Smooth muscle cell of the brain vasculature (primary cell): ENCODE data around the gene ACSBG1.

Source experiments
- DNase-seq: peaks from one replicate; pipeline ENCODE4 v3.0.0-alpha.2; 2012; ENCODE audit warnings: low read depth, low spot score

ACSBG1 gene

DNA sequence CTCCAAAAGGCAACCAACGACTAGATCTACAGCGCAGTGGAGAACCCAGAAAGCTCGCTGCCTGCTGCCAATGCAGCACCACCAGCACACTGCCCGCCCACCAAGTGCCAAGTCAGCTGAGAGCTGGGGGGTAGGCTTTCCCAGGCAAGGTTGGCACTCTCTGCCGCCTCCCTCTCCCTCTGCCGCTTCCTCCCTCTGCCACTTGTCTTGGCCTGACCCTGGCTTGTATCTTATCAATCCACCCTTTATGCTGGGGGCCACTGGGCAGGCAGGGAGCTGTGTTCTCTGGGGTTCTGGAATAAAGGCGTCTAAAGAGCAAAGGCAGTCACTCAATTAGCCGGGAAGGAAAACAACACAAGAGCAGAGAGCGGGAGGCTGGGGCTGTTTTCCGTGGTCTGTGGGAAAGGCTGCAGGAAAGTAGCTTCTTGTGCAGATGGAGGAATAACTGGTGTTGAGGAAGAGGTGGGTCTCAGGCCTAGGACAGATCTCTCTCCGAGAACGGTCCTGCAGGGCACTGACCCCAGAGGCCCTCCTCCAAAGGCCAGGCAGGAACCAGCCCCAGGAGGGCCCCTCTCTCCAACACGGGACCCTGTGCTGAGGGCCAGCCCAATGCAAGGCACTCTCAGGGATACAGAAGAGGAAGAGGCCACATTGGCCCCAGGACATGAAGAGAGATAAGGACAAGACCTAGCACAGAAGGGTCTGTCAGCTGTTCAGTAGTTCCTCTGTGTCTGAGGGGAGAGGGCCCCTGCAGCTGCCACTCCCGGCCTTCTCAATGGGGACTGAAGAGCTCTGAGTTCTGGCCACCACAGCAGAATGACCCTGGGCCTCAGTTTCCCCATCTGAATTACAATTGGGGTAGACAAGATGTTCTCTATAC, 30.8 kb downstream of the ACSBG1 start:
- no peak for DNase-seq

DNA sequence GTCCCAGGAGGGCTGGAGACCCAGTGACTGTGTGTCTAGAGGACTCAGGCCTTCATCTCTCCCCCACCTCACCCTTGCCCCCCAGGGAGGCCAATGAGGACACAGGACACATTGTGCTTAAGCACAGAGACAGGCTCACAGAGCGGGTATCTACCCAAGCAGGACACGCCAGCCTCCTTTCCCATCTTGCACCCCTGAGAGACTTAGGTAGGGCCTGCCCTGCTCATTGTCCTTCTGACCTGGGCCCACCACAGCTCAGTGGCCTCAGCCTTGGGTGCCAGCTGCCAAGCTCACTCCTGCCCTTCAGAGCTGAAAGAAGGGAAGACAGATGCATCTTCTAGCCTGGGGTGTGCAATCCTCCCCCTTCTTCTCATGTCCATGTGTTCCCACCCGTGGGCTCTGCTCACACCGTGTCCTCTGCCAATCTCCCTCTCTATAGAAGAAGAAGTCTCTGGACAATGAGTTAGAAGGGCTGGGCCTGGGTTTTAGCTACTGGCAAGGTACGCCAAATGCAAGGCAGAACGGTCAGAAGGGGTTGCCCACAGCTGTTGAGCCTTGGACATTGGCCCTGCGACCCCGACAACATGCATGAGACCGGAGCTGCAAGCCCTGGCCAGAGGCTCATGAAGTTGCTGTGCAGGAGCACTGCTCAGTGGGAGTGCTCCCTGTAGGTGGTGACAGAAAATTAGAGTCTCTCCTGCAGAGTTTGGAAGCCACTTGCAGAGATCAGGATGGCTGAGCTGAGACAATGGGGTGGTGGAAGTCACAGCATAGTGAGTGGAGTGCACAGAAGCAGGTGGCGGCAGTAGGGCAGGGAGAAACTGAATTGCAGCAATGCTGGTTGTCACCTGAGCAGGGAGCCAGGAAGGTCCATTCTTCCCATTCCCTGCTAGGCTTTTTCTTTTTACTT, 32.8 kb downstream of the ACSBG1 start:
- no peak for DNase-seq

DNA sequence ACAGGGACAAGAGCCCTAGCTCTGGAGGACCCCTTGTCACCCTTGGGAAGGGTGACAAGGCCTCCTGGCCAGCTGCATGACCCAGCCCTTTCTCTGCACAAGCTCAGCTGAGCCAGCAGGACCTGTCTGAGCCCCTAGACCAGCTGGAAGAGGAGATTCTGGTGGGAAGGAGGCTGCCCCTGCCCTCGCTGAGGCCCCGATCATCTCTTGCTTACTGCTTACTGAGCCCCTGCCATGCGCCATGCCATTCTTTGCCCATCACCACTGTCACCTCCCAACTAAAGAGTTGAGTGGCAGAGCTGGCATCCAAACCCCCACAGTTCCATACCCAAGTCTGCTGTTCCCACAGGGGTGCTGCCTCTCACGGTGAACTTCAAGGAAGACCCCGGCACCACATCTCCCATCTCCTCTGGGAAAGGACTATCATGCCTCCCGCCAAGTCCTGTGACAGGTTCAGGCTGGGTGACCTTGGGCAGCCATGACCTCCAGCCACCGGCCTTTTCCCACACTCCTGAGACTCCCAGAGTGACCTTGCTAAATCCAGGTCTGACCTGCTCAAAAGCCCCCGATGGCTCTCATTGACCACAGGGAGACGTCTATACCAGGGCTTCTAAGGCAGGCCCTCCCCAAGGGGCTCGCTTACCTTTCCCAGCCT, 34.0 kb downstream of the ACSBG1 start:
- no peak for DNase-seq

DNA sequence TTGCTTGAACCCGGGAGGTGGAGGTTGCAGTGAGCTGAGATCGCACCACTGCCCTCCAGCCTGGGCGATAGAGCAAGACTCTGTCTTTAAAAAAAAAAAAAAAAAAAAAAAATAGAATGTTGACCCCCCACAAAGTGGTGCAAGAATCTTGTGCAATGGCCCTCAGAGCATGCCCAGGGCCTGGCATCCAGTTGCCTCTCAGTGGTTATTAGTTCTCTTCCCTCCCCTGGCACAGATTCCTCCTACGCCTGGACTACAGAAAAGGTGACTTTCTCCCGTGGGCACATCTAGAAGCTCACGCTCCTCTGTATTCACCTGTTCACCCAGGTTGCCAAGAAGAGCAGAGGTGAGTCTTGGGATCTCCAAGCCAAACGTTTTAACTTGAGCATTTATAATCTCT, 36.7 kb downstream of the ACSBG1 start:
- no peak for DNase-seq

DNA sequence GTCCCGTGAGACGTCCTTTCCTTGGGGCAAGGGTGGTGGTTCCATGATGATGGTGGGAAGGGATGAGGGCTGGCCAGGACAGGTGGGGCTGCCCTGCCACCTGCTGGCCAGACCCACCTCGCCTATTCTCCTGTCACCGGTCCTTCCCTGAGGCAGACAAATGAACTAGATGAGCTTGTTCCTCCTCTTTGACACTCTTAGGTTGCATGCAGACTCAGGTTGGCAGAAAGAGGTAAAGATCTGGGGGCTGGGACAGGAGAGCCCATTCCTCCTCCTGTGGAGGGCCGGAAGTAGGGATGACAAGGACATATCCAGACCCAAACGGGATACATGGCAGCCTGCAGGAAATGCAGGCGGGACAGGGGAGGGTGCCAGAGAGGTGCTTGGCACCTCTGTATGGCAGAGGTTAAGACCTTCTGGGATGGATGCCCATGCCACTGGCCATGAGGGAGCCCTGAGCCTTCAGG, 38.6 kb downstream of the ACSBG1 start:
- DNase-seq = no peak

DNA sequence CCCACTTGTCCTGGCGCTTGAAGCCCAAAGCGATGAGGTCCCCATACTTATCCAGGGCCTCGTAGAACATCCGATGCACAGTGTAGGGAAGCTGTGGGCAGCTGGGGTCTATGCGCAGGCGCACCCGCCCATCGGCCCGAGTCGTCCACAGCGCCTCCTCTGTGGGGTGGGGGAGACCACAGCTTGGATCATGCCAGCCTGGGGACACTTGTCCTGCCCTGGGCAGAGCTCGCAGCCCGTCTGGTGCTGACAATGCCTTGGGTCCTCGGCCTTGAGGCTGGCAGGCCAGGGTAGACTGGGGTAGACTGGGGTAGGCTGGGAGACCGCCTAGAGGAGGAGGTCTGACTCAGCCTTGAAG, 39.8 kb downstream of the ACSBG1 start:
- no peak for DNase-seq

DNA sequence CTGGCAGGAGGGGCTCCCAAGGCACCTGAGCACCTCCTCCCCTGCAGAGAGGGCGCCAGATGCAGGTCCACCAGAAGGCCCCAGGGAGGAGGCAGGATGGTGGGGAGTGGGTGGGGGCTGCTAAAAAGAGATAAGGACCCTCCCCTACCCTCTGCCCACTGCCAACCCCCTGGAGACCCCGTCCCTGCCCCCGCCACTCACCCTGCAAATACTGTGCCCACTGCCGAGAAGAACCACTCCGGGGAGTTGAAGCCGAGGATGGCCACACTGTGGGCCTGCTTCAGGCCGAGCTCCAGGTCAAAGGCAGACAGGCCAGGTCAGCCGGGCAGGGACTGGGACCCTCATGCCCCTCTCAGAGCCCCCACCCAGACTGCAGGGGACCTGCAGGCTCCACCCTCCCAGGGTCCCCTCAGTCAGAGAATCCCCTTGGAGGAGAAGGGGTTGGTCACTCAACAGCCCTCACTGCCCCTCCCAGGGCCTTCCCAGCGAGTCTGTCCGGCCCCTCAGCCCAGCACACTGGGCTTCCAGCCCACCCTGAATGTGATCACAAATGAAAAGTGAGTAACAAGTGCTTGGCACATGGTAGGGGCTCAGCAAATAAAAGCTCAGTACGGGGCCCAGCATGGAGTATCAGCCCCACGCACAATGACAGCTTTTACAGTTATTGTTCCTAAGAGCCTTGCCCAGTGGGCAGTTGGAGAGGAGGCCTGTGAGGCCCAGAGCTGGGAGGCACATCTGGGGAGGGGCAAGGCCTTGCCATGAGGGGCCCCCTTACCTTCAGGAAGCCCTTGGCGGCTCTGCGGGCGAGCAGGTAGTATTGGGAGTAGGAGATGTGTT, 40.4 kb downstream of the ACSBG1 start:
- no peak for DNase-seq

DNA sequence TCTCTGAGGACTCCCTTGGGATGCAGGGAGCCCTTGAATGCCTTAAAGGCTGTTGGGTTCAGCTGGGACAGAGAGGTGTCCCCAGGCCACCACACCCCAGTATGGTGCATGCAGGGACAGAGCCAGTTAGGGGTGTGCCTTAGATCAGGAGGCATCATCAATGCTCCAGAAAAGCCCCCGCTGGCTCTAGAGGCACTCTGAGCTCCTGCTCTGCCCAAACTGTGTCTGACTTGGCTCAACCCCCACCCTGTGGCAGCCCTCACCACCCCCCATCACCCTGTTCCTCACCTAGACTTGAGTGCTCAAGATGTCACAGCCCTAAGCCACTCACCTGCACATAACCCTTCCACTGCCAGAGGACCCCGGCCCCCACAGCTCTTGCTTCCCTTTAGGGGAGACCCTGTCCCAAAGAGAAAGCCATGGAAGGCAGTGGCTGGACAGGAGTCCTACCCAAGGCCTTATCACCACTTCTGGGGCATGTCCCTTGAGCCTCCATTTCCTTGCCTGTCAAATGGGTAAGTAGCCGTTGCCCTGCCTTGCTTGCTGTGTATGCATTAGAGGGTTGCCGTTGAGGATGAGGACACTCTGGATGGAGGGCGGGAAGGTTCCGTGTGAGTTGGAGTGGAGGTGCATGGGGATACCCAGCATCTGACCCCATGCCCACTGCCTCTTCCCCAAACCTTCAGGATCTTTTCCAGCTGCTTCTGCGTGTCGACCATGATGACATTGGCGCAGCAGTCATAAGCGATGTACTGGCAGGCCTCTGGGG, 41.4 kb downstream of the ACSBG1 start:
- DNase-seq = no peak

DNA sequence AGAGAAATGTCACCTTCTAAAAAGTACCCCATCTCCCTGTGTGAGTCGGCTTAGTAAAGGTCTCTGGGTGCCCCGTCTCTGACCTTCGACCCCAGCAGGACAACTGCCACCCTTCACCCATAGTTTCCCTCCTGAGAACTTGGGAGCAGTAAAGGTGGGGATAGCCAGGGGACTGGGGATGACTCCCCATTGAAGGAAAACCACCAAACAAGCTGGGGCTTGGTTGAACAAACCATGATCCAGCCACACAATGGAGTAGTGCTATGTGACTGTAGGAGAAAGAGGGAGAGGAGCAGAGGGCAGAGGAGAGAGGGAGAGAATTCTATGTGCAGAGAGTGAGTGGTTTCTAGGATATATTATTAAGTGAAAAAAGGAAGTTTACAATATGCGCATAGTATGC, 51.5 kb downstream of the ACSBG1 start:
- DNase-seq = no peak

DNA sequence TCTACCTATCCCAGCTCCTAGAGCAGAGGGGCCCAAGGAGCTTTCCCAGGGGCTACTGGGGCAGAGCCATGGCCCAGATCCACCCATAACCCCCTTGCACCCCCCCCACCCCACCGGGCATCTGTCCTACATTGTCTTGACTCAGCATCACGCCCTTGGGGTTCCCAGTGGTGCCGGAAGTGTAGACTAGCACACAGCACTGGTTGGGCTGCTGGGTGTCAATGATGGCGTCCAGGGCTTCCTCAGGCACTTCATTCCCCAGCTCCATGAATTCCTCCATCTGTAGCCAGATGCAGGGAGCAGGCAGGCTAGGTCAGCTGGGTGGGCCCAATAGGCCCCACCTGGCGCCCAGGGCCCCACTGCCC, 52.0 kb downstream of the ACSBG1 start:
- no peak for DNase-seq

DNA sequence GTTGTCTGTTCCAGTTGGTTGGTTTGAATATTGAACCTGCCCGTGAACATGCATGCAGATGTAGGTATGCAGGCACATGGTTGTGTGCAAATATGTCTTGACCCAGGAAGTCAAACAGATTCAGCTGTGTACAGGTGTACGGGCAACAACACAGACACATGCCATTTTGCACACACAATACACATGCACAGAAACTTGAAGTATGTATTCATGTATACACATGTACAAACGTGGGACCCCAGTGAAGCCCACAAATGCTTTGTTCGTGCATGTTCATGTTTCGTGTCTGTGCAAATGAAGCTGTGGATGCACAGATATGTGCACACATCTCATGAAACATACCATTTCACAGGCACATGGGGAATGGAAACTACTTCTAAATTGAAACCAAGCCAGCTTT, 54.5 kb downstream of the ACSBG1 start:
- no peak for DNase-seq

DNA sequence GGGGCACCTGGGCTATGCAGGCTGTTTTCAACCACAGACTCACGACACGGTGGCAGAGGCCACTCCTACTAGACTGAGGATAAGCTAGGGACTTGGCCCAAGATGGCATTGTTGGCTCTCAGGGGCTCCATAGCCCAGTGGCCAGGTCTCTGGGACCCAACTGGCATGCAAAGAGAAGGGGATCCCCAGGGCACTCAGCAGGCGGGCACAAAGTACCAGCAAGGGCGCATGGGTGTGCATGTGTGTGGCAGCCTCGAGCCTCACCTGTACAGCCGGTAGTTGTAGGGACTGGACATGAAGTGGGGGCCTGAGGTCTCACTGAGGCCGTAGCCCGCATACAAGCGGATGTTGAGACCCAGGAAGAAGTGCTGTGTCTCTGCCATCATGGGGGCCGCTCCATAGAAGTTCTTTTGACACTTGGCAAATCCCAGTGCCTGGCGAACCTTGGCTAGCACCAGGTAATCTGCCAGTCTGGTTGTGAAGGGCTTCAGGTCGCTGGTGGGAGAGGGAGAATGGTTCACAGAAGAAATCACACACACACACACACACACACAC, 55.0 kb downstream of the ACSBG1 start:
- no peak for DNase-seq

DNA sequence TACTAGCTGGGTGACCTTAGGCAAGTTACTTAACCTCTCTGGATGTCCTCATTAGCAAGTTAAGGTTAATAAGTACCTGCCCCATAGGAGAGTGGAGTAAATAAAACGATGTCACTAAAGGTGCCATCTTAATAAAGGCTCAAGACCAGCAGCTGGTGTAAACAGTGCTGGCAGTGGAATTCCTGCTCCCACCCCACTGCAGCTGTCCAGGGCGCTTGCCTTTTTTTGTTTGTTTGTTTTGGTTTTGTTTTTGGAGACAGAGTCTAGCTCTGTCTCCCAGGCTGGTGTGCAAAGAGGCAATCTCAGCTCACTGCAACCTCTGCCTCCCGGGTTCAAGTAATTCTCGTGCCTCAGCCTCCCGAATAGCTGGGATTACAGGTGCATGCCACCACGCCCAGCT, 56.3 kb downstream of the ACSBG1 start:
- DNase-seq = no peak

DNA sequence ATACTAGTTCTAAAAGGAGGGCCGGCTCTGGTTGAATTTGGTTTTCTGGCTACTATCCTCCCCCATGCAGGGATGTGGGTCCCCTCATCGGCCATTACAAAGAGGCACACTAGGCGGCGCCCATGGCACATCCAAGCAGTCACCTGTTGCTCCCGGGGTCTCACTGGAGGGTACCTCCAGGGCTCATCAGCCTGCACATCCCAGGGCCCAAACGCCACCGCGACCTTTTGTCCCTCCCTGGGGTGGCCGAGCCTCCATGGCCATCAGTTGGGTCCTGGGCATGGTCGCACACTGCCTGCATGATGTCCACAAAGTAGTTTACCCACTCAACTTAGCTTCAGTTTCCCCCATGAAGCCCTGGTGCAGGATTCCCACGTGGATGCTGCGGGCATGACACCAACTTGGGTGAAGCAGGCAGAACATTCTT, 56.9 kb downstream of the ACSBG1 start:
- DNase-seq = no peak

DNA sequence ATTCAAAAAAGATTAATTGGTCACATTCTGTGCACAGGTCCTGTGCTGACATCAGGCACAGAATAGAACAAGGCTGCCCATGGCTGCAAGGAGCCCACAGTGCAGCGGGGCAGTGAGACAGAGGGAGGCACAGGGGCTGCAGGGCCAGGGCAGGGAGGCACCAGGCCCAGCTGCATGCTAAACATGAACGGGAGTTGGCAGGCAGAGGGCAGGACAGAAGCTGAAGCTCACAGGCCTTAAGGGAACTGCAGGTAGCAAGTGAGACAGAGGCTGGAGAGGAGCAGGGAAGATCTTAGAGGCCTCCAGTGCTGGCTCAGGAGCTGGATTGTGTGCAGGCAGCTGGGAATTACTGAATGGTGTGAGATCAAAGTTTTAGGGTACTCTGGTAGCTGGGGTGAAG, 59.0 kb downstream of the ACSBG1 start:
- DNase-seq = no peak

DNA sequence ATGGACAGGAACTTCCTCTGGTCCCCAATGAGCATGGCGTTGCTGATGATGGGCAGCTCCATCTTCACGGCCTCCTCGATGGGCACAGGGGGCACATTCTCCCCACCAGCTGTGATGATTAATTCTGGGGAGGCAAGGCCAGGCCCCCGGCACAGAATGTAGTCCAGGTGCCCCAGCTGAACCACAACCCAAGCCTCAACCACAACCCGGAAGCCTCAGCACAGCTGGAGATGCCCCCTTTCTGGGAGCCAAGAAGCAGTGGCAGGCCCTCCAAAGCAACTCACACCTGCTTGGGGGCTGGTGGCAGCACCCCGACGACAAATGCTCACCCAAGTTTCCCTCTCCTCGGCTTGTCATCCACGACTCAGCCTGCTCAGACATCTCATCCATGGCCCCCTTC, 60.0 kb downstream of the ACSBG1 start:
- DNase-seq = no peak

DNA sequence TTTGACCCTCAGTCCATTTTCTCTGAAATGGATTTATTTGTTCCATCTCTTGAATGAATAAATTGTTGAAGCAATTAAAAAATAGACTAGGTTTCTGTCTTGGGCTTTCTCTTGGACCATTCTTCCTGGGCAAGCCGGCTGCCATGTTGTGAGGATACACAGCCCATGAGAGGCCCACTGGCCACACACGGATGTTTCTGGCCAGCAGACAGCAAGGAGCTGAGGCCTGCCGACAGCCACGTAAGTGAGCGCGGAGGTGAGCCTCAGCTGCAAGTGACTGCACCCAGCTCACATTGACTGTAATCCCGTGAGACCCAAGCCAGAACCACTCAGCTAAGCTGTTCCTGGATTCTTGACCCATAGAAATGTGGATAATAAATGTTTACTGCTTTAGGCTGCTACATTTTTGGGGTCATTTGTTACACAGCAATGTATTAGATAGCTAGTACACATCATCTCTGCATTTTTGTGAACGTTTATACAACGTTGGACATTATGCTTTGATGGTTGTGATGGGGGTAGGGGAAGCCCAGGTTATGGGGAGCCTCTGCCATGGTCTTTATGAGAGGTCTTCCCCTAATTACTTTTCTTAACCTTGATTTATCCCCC, 62.4 kb downstream of the ACSBG1 start:
- DNase-seq = no peak

DNA sequence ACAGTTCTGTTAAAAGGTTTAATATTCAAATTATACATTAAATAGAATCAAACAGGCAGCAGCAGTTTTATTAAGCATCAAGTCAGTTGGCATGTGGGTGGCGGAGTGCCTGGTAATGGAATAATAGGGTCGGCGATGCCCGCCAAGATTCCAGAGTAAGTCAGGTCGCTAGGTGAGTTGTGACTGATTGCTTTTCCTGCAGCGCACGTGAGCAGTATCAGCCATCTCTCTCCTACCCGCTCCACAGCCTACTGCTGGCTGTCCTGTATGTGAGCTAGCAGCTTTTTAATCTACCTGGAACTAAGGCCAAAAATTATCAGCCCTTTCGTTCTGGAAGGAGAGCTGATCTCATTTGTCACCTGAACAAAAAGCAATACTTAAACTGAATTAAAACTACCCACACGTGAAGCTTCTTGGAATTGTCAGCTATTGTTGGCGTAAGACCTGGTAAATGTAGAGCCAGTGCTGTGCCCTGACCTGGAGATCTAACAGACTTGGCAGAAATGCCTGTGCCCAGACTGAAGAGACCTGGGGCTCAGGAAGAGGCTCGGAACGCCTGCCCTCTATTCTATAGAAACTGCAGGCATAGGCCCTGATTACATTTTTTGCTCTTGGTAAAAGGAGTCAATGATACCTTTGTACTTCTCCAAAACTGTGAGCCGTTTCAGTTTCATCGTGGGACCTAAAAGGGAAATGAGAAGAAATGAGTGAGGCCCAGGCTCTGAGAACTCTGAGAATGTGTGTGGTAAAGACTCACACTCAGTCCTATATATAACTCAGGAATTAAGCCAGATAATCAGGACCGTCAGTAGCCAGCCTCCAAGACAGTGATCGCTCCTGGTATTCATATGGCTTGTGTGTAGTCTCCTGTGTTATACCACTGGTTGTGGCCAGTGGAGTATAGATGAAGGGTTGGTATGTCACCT, 63.3 kb downstream of the ACSBG1 start:
- no peak for DNase-seq

DNA sequence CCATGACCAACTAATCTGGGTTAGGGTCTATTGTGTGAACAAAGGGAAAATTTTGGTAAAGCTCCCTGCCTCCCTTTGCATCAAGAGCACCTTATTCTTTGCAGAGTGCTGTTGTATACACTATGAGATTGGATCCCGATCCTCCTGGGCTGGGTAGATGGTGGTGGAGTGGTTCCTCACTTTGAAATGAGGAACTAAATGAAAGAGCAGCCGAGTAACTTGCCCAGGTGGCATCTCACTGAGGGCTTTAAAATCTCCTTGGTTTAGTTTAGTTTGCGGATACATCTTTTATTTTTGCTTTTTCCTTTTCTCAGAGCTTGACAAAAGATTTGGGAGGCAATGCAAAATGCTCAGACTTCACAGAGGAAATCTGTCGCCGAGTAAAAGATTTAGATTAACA, 65.8 kb downstream of the ACSBG1 start:
- DNase-seq = no peak
